ENCODE data around the gene VIPR1. TPM values are rescaled to one million over a fixed set of nuclear protein-coding genes. Genes with fewer than 3 reads are reported as not detected.

VIPR1 gene
- total RNA-seq, 1 experiment from 2014 or later, result 3.7 TPM

GRCh38 chr3:42468111-42468510, 34.3 kb upstream of the VIPR1 start:
- DNase-seq (no peak), ATAC-seq (no peak)
- no peaks in the 10 kb centered on the region for H4K20me1 ChIP-seq (ENCODE audit: low read length)
- peaks cover 2% of the 10 kb centered on the region; the same call in 1 of the 2 replicates for H3K4me1 ChIP-seq (ENCODE audit: insufficient read depth, low read length)
- no peaks in the 10 kb centered on the region for H3K79me2 ChIP-seq (ENCODE audit: low read length)
- no peak overlapping the region for H2AFZ ChIP-seq (ENCODE audit: low read length)
- ChIA-PET POLR2A (ENCODE audit: unreplicated experiment) (no interaction called here), CTCF (no interaction called here)
- no peaks in the 10 kb centered on the region for H3K27me3 ChIP-seq (ENCODE audit: low read length)
- H3F3A ChIP-seq (ENCODE audit: low read length, unreplicated experiment), result no peaks in the 10 kb centered on the region
- no peaks in the 10 kb centered on the region for H3K36me3 ChIP-seq (ENCODE audit: low read depth, low read length)
- H3K9me2 ChIP-seq (replicated peaks; ENCODE audit: low read length), result no peaks in the 10 kb centered on the region
- intact Hi-C loops (cut with micrococcal nuclease), result no loop called here
- no peak overlapping the region for H3K4me3 ChIP-seq (ENCODE audit: low read length)
- no peak for TF ChIP-seq EZH2phosphoT487 (IDR thresholded peaks at IDR 0.05; ENCODE audit: borderline replicate concordance, low read length)
- BruUV-seq (replicated peaks), result no TSS peak
- H3K9me3 ChIP-seq (ENCODE audit: low read length), result no peaks in the 10 kb centered on the region
- H3K4me2 ChIP-seq (ENCODE audit: low read length), result no peak overlapping the region
- no peak overlapping the region for H3K9ac ChIP-seq (ENCODE audit: low read length)
- H3K27ac ChIP-seq (ENCODE audit: low read length), result no peak overlapping the region

GRCh38 chr3:42472555-42472954, 29.9 kb upstream of the VIPR1 start:
- no peaks in the 10 kb centered on the region for H4K20me1 ChIP-seq (ENCODE audit: low read length)
- H3K4me1 ChIP-seq (ENCODE audit: insufficient read depth, low read length), result peaks cover 20% of the 10 kb centered on the region
- no peaks in the 10 kb centered on the region for H3F3A ChIP-seq (ENCODE audit: low read length, unreplicated experiment)
- CTCF ChIA-PET, result no interaction called here
- H3K9ac ChIP-seq (ENCODE audit: low read length), result no peak overlapping the region
- POLR2A ChIA-PET (ENCODE audit: unreplicated experiment), result no interaction called here
- H3K27me3 ChIP-seq (ENCODE audit: low read length), result no peaks in the 10 kb centered on the region
- ATAC-seq (no peak), DNase-seq (no peak)
- no peaks in the 10 kb centered on the region for H3K9me3 ChIP-seq (ENCODE audit: low read length)
- no peak for TF ChIP-seq EZH2 (IDR thresholded peaks at IDR 0.05; ENCODE audit: low read length, unreplicated experiment)
- no peak for TF ChIP-seq EZH2phosphoT487 (IDR thresholded peaks at IDR 0.05; ENCODE audit: borderline replicate concordance, low read length)
- TF ChIP-seq CTCF (conservative IDR thresholded peaks at IDR 0.05; ENCODE audit: low read depth, low read length), result no peak
- no peak overlapping the region for H2AFZ ChIP-seq (ENCODE audit: low read length)
- no peak overlapping the region for H3K4me3 ChIP-seq (ENCODE audit: low read length)
- H3K27ac ChIP-seq (ENCODE audit: low read length), result no peak overlapping the region
- no peak overlapping the region for H3K4me2 ChIP-seq (ENCODE audit: low read length)
- intact Hi-C loops (cut with micrococcal nuclease), result no loop called here
- no peaks in the 10 kb centered on the region for H3K9me2 ChIP-seq (replicated peaks; ENCODE audit: low read length)
- no TSS peak for BruUV-seq (replicated peaks)
- no peaks in the 10 kb centered on the region for H3K36me3 ChIP-seq (ENCODE audit: low read depth, low read length)
- no peaks in the 10 kb centered on the region for H3K79me2 ChIP-seq (ENCODE audit: low read length)

GRCh38 chr3:42473083-42473932, 29.1 kb upstream of the VIPR1 start:
- TF ChIP-seq EZH2 (IDR thresholded peaks at IDR 0.05; ENCODE audit: low read length, unreplicated experiment) (no peak), CTCF (conservative IDR thresholded peaks at IDR 0.05; ENCODE audit: low read depth, low read length) (no peak), EZH2phosphoT487 (IDR thresholded peaks at IDR 0.05; ENCODE audit: borderline replicate concordance, low read length) (no peak)
- ChIA-PET POLR2A (ENCODE audit: unreplicated experiment) (no interaction called here), CTCF (no interaction called here)
- Histone ChIP-seq H3K4me1 (ENCODE audit: insufficient read depth, low read length) (peaks cover 22% of the 10 kb centered on the region), H3K27me3 (ENCODE audit: low read length) (no peaks in the 10 kb centered on the region), H3K9ac (ENCODE audit: low read length) (no peak overlapping the region), H3F3A (ENCODE audit: low read length, unreplicated experiment) (no peaks in the 10 kb centered on the region), H3K27ac (ENCODE audit: low read length) (no peak overlapping the region), H3K36me3 (ENCODE audit: low read depth, low read length) (no peaks in the 10 kb centered on the region), H3K4me3 (ENCODE audit: low read length) (no peak overlapping the region), H3K79me2 (ENCODE audit: low read length) (no peaks in the 10 kb centered on the region), H3K9me3 (ENCODE audit: low read length) (no peaks in the 10 kb centered on the region), H3K4me2 (ENCODE audit: low read length) (no peak overlapping the region), H2AFZ (ENCODE audit: low read length) (0 out of 2 replicates have a peak overlapping the region, but pooled peaks have one; percentile 19), H3K9me2 (replicated peaks; ENCODE audit: low read length) (no peaks in the 10 kb centered on the region), H4K20me1 (ENCODE audit: low read length) (no peaks in the 10 kb centered on the region)
- intact Hi-C loops (cut with micrococcal nuclease), result no loop called here
- no peak for ATAC-seq
- no TSS peak for BruUV-seq (replicated peaks)
- no peak for DNase-seq
